Neural cell (in vitro differentiated cells): ENCODE results near the gene SSBP2. TPM values are rescaled to one million over a fixed set of nuclear protein-coding genes. Genes with fewer than 3 reads are reported as not detected.

Source experiments
- H2AFZ ChIP-seq: fragments of 200-600, 300-800 bp; sonication (generic), shearing (Covaris generic); 2 replicates; pipeline ENCODE4 v1.6.0; 2014; ENCODE audit warnings: low read depth, mild to moderate bottlenecking, antibody characterized with exemption, low read length, moderate library complexity
- H3F3A ChIP-seq: fragments of 200-600 bp; shearing (Covaris generic); 2 replicates; pipeline ENCODE4 v1.6.1; 2016; ENCODE audit warnings: mild to moderate bottlenecking, moderate library complexity, mixed read lengths, antibody characterized with exemption, low read length; ENCODE audit not compliant: insufficient read depth, poor library complexity, severe bottlenecking
- H3K27ac ChIP-seq: fragments of 200-600, 300-800 bp; sonication (generic), shearing (Covaris generic); 2 replicates; pipeline ENCODE4 v1.5.1; 2014; ENCODE audit warnings: mild to moderate bottlenecking, low read length, moderate library complexity
- H3K27me3 ChIP-seq: fragments of 300-800, 200-600 bp; sonication (generic), shearing (Covaris generic); 2 replicates; pipeline ENCODE4 v1.6.0; 2014; ENCODE audit warnings: mild to moderate bottlenecking, low read depth, low read length, moderate library complexity; ENCODE audit not compliant: insufficient read depth
- H3K36me3 ChIP-seq: fragments of 300-800, 200-600 bp; sonication (generic), shearing (Covaris generic); 2 replicates; pipeline ENCODE4 v1.5.1; 2014; ENCODE audit warnings: mild to moderate bottlenecking, antibody characterized with exemption, low read length, moderate library complexity; ENCODE audit not compliant: insufficient read depth
- H3K4me2 ChIP-seq: fragments of 300-800, 200-600 bp; sonication (generic), shearing (Covaris generic); 2 replicates; pipeline ENCODE4 v1.6.0; 2014; ENCODE audit warnings: mild to moderate bottlenecking, low read length
- H3K4me3 ChIP-seq: fragments of 300-800, 200-600 bp; sonication (generic), shearing (Covaris generic); 2 replicates; pipeline ENCODE4 v1.5.1; 2014; ENCODE audit warnings: mild to moderate bottlenecking, low read length, moderate library complexity
- H3K79me2 ChIP-seq: fragments of 200-600 bp; shearing (Covaris generic); replicated peaks from 2 replicates; pipeline ENCODE4 v1.6.0; 2014; ENCODE audit warnings: mild to moderate bottlenecking, low read length, moderate library complexity; ENCODE audit not compliant: insufficient read depth
- H3K9ac ChIP-seq: fragments of 300-800, 200-600 bp; sonication (generic), shearing (Covaris generic); 2 replicates; pipeline ENCODE4 v1.6.1; 2016; ENCODE audit warnings: mild to moderate bottlenecking, low read length, mixed read lengths
- H3K9me2 ChIP-seq: fragments of 200-600 bp; shearing (Covaris generic); 2 replicates; pipeline ENCODE4 v1.6.1; 2016; ENCODE audit warnings: mild to moderate bottlenecking, low read length, mixed read lengths; ENCODE audit not compliant: insufficient read depth
- H3K9me3 ChIP-seq: fragments of 200-600, 300-800 bp; sonication (generic), shearing (Covaris generic); 2 replicates; pipeline ENCODE4 v1.6.1; 2016; ENCODE audit warnings: mild to moderate bottlenecking, mixed run types, low read length, moderate library complexity, mixed read lengths
- H4K20me1 ChIP-seq: fragments of 200-600 bp; shearing (Covaris generic); 2 replicates; pipeline ENCODE4 v1.6.1; 2016; ENCODE audit warnings: mild to moderate bottlenecking, mixed run types; ENCODE audit not compliant: insufficient read depth
- EP300 ChIP-seq: fragments of 450-650 bp; conservative IDR thresholded peaks from 2 replicates; pipeline ENCODE4 v1.6.1; 2014; ENCODE audit warnings: antibody characterized with exemption, mild to moderate bottlenecking, moderate library complexity; ENCODE audit not compliant: poor library complexity, severe bottlenecking
- EZH2 ChIP-seq: fragments of 200-600, 300-800 bp; shearing (Covaris generic), sonication (generic); IDR thresholded peaks from 2 replicates; pipeline ENCODE4 v1.6.1; 2014; ENCODE audit warnings: antibody characterized with exemption, low read length, borderline replicate concordance, mild to moderate bottlenecking; ENCODE audit not compliant: insufficient read depth, poor library complexity, severe bottlenecking
- MXI1 ChIP-seq: fragments of 450-650 bp; conservative IDR thresholded peaks from 2 replicates; pipeline ENCODE4 v1.6.1; 2014; ENCODE audit warnings: antibody characterized with exemption, mild to moderate bottlenecking; ENCODE audit not compliant: poor library complexity, severe bottlenecking
- POLR2AphosphoS5 ChIP-seq: IDR thresholded peaks from 2 replicates; pipeline ENCODE4 v1.6.1; 2012
- RAD21 ChIP-seq: fragments of 450-650 bp; conservative IDR thresholded peaks from 2 replicates; pipeline ENCODE4 v1.6.1; 2014; ENCODE audit warnings: antibody characterized with exemption, mild to moderate bottlenecking, moderate library complexity
- SMC3 ChIP-seq: fragments of 450-650 bp; conservative IDR thresholded peaks from 2 replicates; pipeline ENCODE4 v1.6.1; 2014; ENCODE audit warnings: antibody characterized with exemption, mild to moderate bottlenecking, moderate library complexity; ENCODE audit not compliant: poor library complexity
- TAF1 ChIP-seq: IDR thresholded peaks from 2 replicates; pipeline ENCODE4 v1.6.1; 2012; ENCODE audit warnings: low read depth
- polyA plus RNA-seq: library from polyadenylated mRNA; depleted of rRNA; stranded (reverse); fragments of >200 nt; gene quantifications from 2 replicates; pipeline ENCODE4 v1.2.3, GENCODE V29; 2014
- TF ChIP-seq, protein P1 (sequence below): fragments of 450-650 bp; IDR thresholded peaks from 2 replicates; pipeline ENCODE4 v1.5.1; 2014; ENCODE audit warnings: antibody characterized with exemption, mild to moderate bottlenecking, moderate library complexity; ENCODE audit not compliant: poor library complexity, severe bottlenecking
- TF ChIP-seq, protein P2 (sequence below): IDR thresholded peaks from 2 replicates; pipeline ENCODE4 v1.6.1; 2012; ENCODE audit warnings: borderline replicate concordance

Gene SSBP2
- polyA plus RNA-seq, 1 donor from 2014 or later: 128 TPM

DNA sequence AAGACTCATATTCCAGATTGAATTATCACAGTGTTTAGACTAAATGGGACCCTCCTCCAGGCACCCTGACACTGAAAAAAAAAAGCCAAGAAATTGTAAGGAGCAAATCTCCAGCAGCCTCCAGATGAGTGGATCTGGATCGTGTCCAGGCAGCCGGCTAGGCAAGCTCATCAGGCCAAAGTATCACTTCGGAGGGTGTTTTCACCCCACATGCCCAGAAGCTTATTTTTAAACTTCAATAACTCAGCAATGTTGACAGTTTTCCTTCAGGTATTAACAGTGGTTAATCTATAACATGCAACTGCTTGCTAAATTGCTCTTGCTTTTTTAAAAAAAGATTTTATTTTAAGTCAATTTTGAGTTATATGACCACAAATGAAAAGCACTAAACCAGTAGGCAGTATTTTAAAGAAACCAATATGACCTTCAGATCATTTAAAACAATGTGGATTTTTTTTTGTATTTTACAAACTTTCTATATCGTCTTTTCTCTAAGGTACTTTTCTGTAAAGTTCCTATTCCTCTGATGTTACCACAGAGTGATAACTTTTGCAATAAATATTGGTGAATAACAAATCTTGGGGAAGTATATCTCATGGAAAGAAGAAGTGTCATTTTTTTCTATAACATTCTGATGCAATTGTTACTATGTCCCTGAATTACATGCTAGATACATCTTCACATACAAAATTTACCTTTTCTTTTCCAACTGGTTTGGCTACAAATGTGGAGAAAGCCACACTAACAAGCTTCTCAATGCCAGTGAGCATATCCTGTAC, 387.6 kb downstream of the SSBP2 start:
- Histone ChIP-seq H3K9ac (no peak overlapping the region), H3K79me2 (no peaks in the 10 kb centered on the region), H3K9me3 (no peaks in the 10 kb centered on the region), H2AFZ (no peak overlapping the region), H3K4me3 (no peak overlapping the region), H3K9me2 (no peaks in the 10 kb centered on the region), H3F3A (no peaks in the 10 kb centered on the region), H3K27ac (no peak overlapping the region), H3K4me2 (no peak overlapping the region), H4K20me1 (no peaks in the 10 kb centered on the region), H3K27me3 (no peaks in the 10 kb centered on the region), H3K36me3 (no peaks in the 10 kb centered on the region)
- TF ChIP-seq TAF1 (no peak), POLR2AphosphoS5 (no peak), MXI1 (no peak), EZH2 (no peak), EP300 (no peak), RAD21 (no peak), SMC3 (no peak)
- TF ChIP-seq, protein P1, sequence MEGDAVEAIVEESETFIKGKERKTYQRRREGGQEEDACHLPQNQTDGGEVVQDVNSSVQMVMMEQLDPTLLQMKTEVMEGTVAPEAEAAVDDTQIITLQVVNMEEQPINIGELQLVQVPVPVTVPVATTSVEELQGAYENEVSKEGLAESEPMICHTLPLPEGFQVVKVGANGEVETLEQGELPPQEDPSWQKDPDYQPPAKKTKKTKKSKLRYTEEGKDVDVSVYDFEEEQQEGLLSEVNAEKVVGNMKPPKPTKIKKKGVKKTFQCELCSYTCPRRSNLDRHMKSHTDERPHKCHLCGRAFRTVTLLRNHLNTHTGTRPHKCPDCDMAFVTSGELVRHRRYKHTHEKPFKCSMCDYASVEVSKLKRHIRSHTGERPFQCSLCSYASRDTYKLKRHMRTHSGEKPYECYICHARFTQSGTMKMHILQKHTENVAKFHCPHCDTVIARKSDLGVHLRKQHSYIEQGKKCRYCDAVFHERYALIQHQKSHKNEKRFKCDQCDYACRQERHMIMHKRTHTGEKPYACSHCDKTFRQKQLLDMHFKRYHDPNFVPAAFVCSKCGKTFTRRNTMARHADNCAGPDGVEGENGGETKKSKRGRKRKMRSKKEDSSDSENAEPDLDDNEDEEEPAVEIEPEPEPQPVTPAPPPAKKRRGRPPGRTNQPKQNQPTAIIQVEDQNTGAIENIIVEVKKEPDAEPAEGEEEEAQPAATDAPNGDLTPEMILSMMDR: no peak
- TF ChIP-seq, protein P2, sequence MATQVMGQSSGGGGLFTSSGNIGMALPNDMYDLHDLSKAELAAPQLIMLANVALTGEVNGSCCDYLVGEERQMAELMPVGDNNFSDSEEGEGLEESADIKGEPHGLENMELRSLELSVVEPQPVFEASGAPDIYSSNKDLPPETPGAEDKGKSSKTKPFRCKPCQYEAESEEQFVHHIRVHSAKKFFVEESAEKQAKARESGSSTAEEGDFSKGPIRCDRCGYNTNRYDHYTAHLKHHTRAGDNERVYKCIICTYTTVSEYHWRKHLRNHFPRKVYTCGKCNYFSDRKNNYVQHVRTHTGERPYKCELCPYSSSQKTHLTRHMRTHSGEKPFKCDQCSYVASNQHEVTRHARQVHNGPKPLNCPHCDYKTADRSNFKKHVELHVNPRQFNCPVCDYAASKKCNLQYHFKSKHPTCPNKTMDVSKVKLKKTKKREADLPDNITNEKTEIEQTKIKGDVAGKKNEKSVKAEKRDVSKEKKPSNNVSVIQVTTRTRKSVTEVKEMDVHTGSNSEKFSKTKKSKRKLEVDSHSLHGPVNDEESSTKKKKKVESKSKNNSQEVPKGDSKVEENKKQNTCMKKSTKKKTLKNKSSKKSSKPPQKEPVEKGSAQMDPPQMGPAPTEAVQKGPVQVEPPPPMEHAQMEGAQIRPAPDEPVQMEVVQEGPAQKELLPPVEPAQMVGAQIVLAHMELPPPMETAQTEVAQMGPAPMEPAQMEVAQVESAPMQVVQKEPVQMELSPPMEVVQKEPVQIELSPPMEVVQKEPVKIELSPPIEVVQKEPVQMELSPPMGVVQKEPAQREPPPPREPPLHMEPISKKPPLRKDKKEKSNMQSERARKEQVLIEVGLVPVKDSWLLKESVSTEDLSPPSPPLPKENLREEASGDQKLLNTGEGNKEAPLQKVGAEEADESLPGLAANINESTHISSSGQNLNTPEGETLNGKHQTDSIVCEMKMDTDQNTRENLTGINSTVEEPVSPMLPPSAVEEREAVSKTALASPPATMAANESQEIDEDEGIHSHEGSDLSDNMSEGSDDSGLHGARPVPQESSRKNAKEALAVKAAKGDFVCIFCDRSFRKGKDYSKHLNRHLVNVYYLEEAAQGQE: no peak

Other genes starting within 250 kb of the SSBP2 start
- gene ATG10, start 220.9 kb upstream of the SSBP2 start, polyA plus RNA-seq: 10.8 and 12.1 TPM in 2 replicates